HG02623 (cell line): ENCODE data around the gene MYO10.
"Not testable (repeated sequence)": the region's sequence is repeated elsewhere in the genome, so short reads cannot be mapped to it uniquely, and the experiment has no call there.

Experiments
- ATAC-seq: cut with Tn5 transposase; IDR thresholded peaks from one replicate; pipeline ENCODE4 v1.9.1; 2021; ENCODE audit warnings: moderate library complexity; ENCODE audit not compliant: unreplicated experiment

Gene MYO10

DNA sequence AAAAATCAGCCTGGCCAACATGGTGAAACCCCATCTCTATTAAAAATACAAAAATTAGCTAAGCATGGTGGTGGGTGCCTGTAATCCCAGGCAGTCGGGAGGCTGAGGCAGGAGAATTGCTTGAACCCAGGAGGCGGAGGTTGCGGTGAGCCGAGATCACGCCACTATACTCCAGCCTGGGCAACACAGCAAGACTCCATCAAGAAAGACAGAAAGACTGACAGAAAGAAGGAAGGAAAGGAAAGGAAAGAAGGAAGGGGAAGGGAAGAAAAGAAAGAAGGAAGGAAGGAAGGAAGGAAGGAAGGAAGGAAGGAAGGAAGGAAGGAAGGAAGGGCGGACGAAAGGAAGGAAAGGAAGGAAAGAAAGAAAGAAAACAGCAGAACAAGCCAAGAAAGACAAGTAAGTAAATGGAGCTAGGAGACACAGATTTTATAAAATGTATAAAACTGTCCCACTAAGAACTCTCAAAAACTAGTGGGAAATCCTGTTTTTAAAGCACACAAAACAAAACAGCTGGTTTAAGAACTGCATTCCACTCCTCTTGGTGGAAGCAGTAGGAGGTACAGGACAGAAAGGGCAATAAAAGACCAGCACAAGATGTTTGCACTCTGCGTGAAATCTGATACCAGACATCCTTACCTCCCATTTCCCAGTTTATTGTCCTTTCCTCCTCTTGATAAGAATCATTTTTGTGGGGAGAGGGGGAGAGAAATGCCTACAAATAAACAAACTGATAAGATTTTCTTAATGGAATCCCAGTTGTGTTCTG, 46.7 kb downstream of the MYO10 start:
- ATAC-seq, result no peak

DNA sequence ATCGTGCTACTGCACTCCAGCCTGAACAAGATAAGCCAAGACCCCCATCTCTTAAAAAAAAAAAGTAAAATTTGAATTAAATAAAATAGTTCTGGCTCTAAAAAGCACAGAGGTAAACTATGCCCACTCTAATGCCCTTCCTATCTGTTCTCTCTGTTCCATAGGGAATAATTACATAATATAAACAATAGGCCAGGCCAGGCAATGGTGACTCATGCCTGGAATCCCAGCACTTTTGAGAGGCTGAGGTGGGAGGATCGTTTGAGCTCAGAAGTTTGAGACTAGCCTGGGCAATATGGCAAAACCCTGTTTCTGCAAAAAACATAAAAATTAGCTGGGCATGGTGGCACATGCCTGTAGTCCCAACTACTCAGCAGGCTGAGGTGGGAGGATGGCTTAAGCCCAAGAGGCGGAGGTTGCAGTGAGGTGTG, 47.4 kb downstream of the MYO10 start:
- no peak for ATAC-seq

DNA sequence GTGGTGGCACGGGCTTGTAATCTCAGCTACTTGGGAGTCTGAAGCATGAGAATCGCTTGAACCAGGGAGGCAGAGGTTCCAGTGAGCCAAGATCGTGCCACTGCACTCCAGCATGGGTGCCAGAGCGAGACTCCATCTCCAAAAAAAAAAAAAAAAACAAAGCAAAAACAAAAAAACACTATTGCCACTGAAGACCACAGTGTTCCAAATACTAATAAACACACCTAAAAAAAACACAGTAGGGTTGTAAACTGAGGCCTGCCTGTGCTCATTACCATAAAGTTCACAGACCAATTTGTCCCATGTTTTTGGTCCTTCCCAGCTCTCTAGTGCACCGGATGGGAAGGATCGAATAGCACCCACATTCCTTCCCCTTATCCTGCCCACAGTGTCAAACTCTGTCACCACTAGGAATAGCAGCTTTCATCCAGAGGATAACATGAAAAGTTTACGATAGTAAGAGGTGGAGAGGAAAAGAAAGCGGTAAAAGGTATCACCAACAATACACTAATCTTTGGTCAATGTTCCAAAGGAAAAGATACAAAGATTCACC, 49.2 kb downstream of the MYO10 start:
- no peak for ATAC-seq

DNA sequence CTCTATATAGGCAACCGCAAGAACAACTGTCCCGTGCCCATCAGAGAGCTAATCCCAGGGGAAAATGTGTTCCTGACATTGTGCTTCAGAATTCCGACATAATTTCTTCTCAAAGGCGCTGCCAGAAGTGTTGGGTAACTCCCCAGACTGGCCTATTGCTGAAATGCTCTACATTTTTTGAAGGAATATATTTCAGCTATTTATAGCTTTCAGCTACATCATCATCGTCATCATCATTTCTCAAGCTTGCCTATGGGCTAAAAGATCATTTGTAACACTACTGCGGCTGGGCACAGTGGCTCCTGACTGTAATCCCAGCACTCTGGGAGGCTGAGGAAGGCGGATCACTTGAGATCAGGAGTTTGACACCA, 49.7 kb downstream of the MYO10 start:
- no peak for ATAC-seq

DNA sequence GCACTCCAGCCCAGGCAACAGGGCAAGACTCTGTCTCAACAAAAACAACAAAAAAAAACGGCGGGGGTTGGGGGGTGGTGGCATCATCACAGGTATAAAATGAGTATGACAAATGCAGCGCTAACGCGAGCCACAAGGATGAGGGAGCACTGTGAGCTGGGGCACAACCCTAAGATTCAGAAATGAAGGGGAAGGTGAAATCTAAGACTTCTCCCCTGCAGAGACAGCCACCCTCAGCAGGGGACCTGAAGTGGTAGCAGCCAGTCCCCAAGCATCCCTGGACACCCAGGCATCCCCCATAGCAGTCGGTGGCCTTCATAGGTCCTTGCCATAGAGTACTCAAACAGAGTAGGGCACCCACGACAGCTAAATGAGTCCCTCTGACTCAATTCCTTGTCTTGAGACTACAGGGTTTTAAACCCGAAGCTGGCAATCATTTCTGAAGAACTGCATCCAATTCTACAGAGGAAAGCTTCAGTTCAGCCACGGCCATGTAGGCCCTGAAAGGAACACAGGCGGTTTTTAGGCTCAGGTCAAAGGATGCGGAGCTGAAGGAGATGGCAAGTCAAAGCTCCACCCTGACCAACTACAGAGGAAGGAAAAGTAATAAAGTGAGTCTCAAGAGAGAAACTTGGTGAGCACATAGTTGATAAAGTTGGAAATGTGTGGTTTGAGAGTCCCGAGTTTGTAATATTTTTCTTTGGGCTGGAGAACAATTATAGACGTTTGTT, 50.3 kb downstream of the MYO10 start:
- no peak for ATAC-seq

DNA sequence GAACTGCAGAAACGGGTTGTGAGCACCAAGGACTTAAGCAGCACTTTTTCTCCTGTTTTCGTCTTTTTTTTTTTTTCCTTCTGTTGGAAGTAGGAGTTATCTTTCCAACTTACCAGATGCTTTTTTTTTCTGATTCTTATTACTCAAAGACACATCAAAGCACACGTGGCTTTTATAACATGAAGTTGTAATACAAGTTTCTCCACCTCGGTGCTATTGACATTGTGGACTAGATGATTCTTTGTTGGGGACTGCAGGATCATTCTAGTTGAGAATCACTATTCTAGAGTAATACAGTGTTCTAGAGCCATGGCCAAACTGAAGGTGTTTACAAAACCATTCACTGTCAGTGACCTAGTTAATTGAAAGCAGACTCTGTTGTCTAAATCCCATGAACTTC, 51.5 kb downstream of the MYO10 start:
- ATAC-seq, result no peak

DNA sequence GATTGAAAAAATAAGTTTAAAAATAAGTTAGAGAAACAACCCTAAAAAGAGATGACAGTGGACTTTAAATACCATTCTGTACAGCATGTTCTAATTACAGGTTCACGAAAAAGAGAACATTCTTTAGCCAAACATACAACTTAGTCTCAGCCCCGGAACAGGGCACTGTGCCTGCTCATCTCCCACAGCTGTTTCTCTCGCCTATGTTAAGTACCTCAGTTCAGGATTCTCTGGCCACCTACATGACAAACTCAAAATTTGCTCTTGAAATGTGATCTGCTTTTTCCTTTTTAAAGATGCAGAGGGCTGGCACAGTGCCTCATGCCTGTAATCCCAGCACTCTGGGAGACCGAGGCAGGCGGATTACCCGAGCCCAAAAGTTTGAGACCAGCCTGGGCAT, 52.3 kb downstream of the MYO10 start:
- ATAC-seq, result no peak

DNA sequence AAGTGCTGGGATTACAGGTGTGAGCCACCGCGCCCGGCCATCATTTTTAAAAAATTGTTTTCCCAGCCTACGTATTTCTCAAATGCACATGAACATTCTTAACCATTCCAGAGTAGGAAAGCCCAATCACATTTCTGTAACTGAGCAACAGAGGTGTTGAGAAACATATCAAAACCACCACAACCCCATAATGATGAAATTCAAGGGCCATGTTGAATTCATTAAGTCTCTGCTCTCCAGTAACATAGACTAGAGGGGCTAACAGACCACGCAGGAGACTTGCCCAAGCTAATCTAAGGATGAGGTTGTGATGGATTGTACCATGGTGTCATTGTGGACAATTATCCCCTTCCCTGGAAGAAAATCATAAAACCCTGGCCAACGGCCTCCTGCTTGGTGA, 52.9 kb downstream of the MYO10 start:
- no peak for ATAC-seq

DNA sequence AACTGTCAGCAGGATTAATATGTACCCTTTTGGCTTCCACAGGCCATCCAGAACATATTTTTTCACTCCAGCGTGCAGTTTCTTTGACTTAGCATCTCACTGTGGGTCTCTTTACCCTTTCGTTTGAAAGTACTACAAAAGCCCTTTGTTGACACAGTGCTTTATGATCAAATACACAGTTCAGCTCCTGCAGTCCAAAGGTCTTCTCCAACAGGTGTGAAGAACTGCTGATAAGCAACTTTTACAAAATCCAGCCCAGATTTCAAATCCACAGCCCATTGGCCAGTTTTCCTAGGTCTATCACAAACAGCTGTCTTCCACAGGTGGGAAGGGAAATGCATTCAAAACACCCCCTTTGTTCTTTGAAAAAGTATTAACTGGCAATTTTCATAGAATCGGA, 54.8 kb downstream of the MYO10 start:
- ATAC-seq, result no peak

DNA sequence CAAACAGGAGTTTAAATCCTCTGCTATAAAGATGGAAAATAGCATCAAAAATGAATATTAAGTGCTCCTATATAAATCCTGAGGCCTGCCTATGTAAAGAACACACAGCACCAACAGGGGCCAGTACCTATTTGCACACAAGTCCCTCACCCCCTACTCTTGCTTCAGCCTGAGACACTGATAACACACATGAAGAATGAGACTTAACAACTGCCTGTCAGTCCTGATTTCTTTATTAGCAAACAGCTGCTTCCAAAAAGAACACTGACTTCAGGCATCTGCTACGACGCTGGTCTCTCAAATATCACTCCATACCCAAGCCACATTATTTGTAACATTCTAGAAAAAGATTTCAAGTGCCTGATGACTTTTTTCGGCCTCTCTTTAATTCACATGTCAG, 55.5 kb downstream of the MYO10 start:
- ATAC-seq, result no peak

DNA sequence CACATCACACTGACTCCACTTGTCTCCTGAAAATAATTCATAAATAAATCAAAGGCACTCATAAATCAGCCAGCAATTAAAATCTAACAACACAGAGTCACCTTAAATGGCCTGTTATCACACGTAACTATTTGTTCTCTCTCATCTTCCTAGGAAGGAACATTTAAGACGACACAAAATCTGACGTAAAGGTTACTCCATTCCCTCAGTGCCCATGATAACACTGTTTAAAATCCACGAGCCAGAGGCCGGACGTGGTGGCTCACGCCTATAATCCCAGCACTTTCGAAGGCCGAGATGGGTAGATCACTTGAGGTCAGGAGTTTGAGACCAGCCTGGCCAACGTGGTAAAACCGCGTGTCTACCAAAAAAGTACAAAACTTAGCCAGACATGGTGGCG, 56.4 kb downstream of the MYO10 start:
- ATAC-seq, result no peak

DNA sequence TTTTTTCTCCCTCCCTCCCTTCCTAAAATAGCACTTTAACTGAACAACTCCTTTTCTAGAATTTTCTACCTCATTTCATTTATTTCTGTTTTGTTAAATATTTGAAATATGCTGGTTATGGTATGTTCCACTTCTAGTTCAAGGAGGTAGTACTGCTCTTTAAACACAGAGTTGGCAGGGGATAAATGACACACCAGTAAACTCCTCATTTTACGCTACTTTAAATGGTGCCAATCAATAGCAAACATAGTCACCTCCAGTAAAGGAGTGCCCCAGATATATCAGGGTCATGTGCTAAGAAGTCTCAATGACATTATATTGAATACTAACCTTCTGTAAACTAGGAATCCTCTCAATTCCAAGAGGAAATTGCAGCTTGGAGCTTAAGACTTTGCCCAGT, 56.9 kb downstream of the MYO10 start:
- ATAC-seq, result no peak

DNA sequence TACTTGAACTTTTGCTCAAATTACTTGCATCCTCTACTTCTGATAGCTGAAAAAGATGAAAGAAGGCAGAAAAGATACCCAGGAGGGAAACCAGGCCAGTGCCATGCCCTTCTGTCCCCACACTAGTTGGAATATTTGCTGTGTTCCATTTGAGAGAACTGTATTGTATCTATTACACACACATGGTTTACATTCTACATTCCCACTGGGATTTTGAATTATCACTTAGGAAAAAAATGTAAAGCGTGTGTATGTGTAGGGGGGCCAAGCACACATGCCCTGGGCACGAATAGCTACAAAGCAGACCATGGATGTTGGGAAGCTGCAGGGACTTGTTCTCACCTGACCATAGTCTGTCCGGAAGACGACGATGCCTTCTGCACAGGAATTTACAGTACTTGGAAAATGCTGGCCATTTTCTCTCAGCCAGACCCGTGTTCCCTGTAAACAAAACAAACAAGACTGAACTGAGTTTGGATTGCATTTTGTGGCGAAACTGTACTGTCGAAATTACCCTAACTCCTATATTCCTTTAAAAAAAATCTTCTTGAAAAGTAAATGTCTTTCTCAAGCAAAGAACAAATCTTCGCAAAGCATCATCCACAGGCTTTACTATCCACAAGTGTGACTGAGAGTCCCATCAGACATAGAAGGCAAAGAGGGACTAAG, 58.7 kb downstream of the MYO10 start:
- ATAC-seq, result no peak

DNA sequence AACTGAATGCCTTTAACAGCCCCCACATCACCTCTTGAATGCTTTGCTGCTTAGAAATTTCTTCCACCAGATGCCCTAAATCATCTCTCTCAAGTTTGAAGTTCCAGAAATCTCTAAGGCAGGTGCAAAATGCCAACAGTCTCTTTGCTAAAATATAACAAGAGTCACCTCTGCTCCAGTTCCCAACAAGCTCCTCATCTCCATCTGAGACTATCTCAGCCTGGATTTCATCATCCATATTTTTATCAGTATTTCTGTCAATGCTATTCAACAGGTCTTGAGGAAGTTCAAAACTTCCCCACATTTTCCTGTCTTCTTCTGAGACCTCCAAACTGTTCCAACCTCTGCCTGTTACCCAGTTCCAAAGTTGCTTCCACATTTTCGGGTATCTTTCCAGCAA, 61.7 kb downstream of the MYO10 start:
- not testable (repeated sequence) for ATAC-seq

DNA sequence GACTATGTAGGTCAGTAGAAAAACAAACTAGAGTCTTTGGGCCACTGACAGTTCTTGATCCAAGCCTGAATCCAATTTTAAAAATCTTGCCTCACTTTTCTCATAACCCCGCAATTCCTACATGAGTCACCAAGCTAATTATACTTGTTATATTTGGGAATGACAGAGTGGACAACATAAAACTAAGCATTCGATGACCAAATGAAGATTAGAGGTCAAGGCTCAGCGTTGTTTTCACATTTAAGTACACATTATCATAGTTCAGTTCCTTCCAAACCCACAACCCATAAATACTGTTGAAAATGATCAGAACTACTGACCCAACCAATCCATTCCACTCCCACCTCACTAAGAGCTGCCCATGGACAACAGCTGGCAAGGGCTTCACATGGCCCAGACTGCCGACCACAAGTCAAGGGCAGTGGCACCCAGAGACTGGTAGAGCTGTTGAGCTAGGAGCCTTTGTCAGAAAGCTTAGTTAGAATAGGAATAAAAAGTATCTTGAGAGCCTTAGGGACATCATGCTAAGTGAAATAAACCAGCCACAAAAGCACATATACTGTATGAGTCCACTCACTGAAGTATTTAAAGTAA, 64.2 kb downstream of the MYO10 start:
- no peak for ATAC-seq

DNA sequence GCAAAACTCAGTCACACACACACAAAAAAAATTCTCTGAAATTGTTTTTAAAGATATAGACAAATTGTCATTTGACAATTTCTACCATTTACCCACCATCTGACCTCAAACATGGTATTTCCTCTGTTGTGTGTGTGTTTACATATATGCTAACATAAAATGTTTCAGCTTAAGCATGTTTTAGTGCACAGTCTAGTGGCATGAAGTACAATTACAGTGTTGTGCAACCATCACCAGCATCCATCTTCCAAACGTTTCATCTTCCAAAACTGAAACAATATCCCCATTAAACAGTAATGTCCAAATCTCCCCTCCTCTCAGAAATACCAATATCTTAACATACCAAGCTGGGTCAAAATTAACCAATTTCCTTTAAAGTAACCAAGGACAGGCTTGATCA, 65.2 kb downstream of the MYO10 start:
- ATAC-seq, result no peak

DNA sequence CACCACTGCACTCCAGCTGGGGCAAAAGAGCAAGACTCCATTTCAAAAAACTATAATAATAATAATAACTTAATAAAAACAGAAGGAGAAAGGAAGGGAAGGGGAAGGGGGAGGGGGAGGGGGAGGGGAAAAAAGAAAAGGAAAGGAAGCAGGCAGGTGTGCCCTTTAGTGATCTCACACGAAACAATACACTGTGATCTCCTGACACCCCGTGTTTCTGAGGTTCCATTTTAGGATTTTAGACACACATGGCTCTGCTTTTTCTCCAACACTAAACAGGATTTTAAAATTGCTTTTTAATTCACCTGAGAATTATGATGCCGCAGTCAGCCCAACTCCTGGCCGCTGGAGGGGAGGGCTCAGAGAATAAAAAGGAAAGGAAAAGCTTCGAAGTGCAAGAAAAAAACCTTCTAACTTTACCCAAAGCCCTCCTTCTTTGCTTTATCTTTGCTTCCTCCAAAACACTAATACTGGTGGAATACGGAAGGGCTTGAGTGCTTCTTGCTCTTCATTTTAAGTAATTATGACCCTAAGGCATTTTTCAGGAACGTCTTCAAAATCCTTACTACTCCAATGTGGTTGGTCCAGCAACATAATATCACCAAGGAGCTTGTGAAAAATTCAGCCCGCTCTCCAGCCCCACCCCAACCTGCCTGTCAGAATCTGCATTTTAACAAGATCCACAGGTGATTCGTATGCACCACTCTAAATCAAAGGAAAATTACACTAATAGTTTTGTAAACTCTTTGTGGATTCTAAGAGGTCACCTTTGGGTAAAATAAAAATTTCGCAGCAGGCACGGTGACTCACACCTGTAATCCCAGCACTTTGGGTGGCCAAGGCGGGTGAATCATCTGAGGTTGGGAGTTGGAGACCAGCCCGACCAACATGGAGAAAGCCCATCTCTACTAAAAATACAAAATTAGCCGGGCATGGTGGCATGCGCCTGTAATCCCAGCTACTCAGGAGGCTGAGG, 66.0 kb downstream of the MYO10 start:
- no peak for ATAC-seq

DNA sequence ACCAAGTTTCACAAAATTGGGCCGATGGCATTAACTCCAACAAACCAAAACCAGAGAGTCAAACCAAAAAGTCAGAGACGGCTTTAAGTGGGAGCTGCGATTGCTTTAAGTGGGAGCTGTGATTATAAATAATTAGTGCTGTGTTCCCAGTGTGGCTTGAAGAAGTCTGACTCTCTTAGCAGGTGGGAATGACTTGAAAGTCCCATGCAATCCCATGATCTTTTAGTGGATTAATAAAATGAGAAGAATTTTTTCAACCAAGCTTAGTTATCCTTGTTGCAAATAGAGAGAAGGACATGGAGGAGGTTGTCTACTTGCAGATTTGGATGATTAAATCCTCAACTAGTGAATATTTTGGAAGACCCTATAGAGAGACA, 68.5 kb downstream of the MYO10 start:
- no peak for ATAC-seq

DNA sequence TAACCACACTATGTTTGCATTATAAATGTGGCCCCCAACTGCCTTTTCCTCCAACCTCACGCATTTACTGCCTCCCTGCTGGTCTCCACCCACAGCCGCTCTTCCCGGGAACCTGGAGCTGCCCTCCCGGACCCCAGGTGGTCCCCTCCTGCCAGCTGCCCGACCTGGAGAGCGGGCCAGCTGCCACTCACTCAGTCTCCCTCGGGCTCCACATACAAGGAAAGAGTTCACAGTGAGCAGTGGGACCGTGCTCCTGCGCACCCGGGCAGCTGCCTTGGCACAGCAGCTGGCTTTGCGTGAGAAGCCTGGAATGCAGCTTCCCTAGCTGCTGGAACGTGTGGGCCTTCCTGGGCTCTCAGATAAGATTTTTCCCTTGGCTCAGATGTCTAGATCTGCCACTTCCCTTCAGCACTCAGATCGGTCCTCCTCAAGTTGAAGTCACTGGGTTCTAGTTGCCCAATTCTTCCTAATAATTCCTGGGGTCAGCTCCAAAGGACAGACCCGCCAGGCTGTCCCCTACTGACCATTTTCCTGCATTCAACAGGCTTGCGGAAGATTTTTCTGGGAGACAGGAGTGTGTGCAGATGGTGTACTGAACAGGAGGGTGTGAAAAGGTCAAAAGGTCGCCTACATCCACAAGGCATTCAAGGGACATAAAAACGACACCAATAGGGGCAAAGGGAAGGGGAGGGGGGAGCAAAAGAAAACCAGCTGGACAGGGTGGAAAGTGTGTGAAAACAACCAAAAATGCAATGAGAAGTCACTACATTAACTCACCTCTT, 69.1 kb downstream of the MYO10 start:
- no peak for ATAC-seq

DNA sequence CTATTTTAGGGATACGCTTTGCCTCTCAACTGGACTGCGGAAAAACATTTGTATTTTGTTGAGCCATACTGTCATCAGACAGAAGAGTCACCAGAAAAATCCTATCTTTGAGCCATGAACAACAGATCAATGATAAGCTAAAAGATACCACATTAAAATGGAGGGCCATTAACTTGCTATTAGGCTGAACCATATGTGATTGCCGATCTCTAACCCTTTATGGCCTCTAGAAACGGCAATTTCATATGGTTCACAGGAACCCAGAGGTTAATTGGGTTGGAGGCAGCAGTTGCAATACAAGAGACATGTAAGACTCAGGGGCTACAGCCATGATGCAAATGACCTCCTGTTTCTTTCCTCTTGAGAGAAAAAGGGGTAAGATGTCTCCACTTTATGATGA, 69.8 kb downstream of the MYO10 start:
- ATAC-seq, result no peak
